ENCODE data around the gene LMO2.

Gene LMO2

GRCh38 chr11:33869481-33870422 lies 22.1 kb downstream of the LMO2 start:
- no peak for TF ChIP-seq CTCF (IDR thresholded peaks at IDR 0.05)

GRCh38 chr11:33868647-33869461 lies 23.0 kb downstream of the LMO2 start:
- TF ChIP-seq CTCF (IDR thresholded peaks at IDR 0.05), result no peak

- TF ChIP-seq CTCF (IDR thresholded peaks at IDR 0.05), result no peak
Measured at GRCh38 chr11:33867996-33868646, 23.8 kb downstream of the LMO2 start.

GRCh38 chr11:33867561-33867960 lies 24.3 kb downstream of the LMO2 start:
- TF ChIP-seq CTCF (IDR thresholded peaks at IDR 0.05), result no peak

GRCh38 chr11:33866936-33867335 lies 24.9 kb downstream of the LMO2 start:
- no peak for TF ChIP-seq CTCF (IDR thresholded peaks at IDR 0.05)

- no peak for TF ChIP-seq CTCF (IDR thresholded peaks at IDR 0.05)
Measured at GRCh38 chr11:33864479-33864878, 27.4 kb downstream of the LMO2 start.

- TF ChIP-seq CTCF (IDR thresholded peaks at IDR 0.05), result no peak
Measured at GRCh38 chr11:33863418-33864172, 28.3 kb downstream of the LMO2 start.

Measured in LNCAP (cell line).